Hematopoietic multipotent progenitor cell (in vitro differentiated cells): ENCODE results near the gene MYBPC2. TPM values are rescaled to one million over a fixed set of nuclear protein-coding genes. Genes with fewer than 3 reads are reported as not detected.

Experiments used
- DNase-seq, 3 donors: peaks; one replicate each; pipeline ENCODE4 v3.0.0-alpha.2; 2011 to 2015; ENCODE audit warnings: low read depth in 2 of 3, low spot score in 2 of 3
- total RNA-seq: library from RNA; depleted of rRNA; stranded (reverse); fragments of >200 nt; gene quantifications from one replicate; pipeline ENCODE4 v1.2.3, GENCODE V29; 2012

Gene MYBPC2
- total RNA-seq, 1 donor = 0.27 TPM

DNA sequence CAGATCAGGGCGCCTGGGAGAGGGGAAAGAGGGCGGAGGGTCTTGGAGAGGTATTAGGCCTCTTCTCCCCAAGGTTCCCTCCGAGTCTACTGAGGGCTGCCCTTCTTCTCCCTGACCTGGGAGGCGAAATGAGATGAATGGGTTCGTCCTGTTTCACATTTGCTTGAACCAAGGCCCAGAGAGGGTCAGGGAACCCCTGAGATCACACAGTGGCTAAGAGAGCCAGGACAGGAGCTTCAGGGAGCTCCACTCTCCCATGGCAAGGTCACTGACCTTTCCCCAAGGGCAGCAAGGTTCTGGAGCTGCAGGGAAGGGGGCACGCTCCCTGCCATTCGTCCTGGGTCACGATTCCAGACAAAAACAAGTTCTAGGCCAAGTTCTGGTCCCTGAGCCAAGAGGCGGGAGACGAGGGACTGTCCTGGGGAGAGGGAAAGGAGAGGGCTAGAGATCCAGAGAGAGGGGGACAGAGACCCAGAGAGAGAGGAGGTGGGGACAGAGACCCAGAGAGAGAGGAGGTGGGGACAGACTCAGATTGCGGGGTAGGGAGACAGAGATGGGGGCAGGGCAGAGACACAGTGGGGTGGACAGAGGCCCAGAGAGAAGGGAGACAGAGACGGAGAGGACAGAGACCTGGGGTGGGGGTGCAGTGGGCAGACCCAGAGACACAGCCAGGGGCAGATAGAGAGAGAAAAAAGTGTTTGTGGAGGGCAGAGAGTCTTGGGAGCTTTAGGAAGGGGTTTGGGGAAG lies 80.5 kb downstream of the MYBPC2 start:
- DNase-seq = no peak

DNA sequence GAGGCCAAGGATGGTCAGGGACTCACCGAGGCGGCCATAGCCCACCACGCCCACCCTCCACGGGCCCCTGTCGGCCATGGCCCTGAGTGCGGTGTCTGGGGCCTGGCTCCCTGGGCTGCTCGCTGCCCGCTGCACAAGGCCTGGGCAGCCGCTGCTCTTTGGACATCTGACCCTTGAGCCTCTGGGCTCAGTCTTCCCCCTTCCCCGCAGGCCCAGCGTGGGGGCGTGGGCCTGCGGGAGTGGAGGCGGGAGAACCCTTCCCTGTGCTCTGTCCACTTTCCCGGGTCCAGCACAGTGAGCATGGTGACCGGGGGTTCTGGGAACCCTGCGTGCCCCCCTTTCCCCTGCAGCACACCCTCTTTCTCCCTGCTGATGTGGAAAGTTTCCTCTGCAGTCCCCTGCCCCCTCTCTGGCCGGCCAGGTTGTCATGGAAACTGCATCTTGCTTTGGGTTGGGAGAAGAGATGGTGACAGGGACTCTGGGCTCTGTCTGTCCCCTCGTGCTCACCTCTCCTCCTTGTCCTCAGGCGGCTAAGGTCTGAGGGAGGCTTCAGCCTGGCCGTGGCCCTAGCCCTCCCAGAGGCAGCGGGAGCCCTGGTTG lies 81.2 kb downstream of the MYBPC2 start, which contains the start of gene ASPDH:
Gene ASPDH, minus strand, starts transcription at position 168 of the 600 bp plus-strand sequence. Its CDS starts 90 bp downstream, at position 78.
- no peak for DNase-seq

DNA sequence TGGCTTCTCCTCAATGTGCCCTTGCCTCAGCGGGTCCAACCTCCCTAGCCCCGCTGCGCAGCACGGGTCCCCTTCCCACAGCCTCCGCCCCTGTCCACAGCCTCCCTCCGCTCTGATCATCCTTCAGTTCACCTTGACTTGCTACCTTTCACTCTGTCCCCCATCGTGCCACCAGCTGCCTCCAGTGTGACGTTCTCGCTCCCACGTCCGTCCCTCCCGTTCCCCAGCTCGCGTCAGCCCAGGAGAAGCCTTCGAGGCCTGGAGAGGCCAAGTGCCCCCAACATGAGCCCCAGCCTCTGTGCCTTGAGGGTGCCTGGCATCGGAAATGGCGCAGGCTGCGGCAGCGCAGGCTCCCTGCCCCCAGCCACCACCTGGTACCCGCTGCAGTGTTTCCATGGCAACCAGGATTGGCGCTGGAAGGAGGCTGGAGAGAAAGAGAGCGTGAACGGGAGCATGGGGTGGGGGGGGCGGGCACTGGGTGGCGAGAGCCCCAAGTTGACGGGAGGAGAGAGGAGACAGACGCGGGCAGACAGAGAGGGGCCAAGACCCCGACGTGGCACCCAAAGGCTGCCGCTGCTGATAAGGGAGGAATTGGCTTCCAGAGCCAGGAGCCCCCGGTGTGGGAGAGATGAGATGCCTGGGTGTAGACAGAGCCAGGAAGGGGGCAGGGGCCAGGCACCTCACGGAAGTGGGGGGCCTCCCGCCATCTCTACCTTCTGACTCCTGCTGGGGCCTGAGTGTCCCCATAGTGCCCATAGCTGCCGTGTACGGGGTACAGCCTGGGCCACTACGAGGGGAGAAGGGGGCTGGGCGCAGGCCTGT lies 81.9 kb downstream of the MYBPC2 start:
- DNase-seq = no peak

DNA sequence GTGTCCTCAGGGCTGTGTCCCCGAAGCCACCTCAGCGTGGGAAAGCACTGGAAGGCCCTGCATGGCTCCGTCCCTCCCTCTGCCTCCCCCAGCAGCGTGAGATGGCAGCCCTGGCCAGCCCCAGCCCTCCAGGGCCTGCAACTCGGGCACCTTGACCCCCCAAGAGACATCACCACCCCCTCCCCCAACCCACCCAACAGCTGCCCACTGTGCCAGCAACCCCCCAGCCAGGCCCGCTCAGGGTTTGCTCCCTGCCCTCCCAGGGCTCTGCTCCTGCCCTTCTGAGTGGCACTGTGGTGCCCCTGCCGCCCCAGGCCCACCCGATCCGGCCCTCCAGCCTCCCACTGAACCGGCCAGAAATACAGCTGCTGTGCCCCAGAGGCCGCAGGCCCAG lies 82.5 kb downstream of the MYBPC2 start:
- DNase-seq = no peak

Other genes with a start within 250 kb of the MYBPC2 start
- gene MYH14, start 229.3 kb upstream of the MYBPC2 start, total RNA-seq = under 0.01 TPM
- gene KCNC3, start 103.5 kb upstream of the MYBPC2 start, total RNA-seq = 0.27 TPM
- gene NAPSA, start 67.3 kb upstream of the MYBPC2 start, total RNA-seq = 0.27 TPM
- 127 TPM for gene NR1H2, start 56.4 kb upstream of the MYBPC2 start, total RNA-seq
- 85.6 TPM for gene POLD1, start 48.5 kb upstream of the MYBPC2 start, total RNA-seq
- 2.4 TPM for gene SPIB, start 14.0 kb upstream of the MYBPC2 start, total RNA-seq
- gene EMC10, start 43.6 kb downstream of the MYBPC2 start, total RNA-seq = 80.0 TPM
- gene GARIN5A, start 44.0 kb downstream of the MYBPC2 start, total RNA-seq = 1.1 TPM
- 11.8 TPM for gene JOSD2, start 78.3 kb downstream of the MYBPC2 start, total RNA-seq
- not detected for gene ASPDH, start 81.0 kb downstream of the MYBPC2 start, total RNA-seq
- under 0.01 TPM for gene LRRC4B, start 135.5 kb downstream of the MYBPC2 start, total RNA-seq
- gene SYT3, start 207.0 kb downstream of the MYBPC2 start, total RNA-seq = 0.81 TPM
- 1.6 TPM for gene C19orf81, start 216.6 kb downstream of the MYBPC2 start, total RNA-seq